NT2/D1 (cell line): ENCODE measurements around the gene SEPSECS.

Experiments
- YY1 ChIP-seq: IDR thresholded peaks from 2 replicates; pipeline ENCODE4 v1.6.1; 2011; ENCODE audit not compliant: insufficient read length, insufficient read depth
- ZNF274 ChIP-seq: IDR thresholded peaks from 2 replicates; pipeline ENCODE4 v1.6.1; 2011; ENCODE audit warnings: mild to moderate bottlenecking, low read depth, low read length

- TF ChIP-seq YY1, result no peak
- no peak for TF ChIP-seq ZNF274
Measured at GRCh38 chr4:25172961-25173915, 13.0 kb upstream of the SEPSECS start.
